Common myeloid progenitor, CD34-positive (primary cell): ENCODE data around the gene GPR107.

Source experiments
- CTCF ChIA-PET: fragments of 350-600 bp; sonication (Branson Sonifier 250); formaldehyde crosslinking; loops from one replicate; lab custom pipeline; 2021; ENCODE audit warnings: antibody characterized with exemption; lab: Charles Lee
- POLR2A ChIA-PET: fragments of 350-600 bp; sonication (Branson Sonifier 250); formaldehyde crosslinking; loops from one replicate; lab custom pipeline; 2021; ENCODE audit warnings: antibody characterized with exemption; lab: Charles Lee
- DNase-seq, 3 donors: peaks; one replicate each; pipeline versions ENCODE4 v3.0.0 to v3.0.0-alpha.2; 2013
- H3K27ac ChIP-seq, 2 experiments: 1 replicate in 1 of 2; 2 replicates in 1 of 2; pipeline ENCODE4 v1.7.0; 2013; ENCODE audit warnings: inconsistent platforms in 2 of 2, low read length in 2 of 2, mild to moderate bottlenecking in 2 of 2, low read depth in 1 of 2, moderate library complexity in 1 of 2; ENCODE audit not compliant: severe bottlenecking in 2 of 2, insufficient read depth in 1 of 2, poor library complexity in 1 of 2
- H3K27me3 ChIP-seq, 5 experiments: replicated peaks in 2 of 5; 1 replicate in 3 of 5; 2 replicates in 2 of 5; pipeline versions ENCODE4 v1.6.1 to v1.7.0; 2013; ENCODE audit warnings: low read length in 4 of 5, mild to moderate bottlenecking in 2 of 5, moderate library complexity in 2 of 5, inconsistent platforms in 1 of 5; ENCODE audit not compliant: insufficient read depth in 5 of 5, control insufficient read depth in 4 of 5
- H3K36me3 ChIP-seq, 4 experiments: 1 replicate in 2 of 4; 2 replicates in 2 of 4; pipeline versions ENCODE4 v1.6.1 to v1.7.0; 2013; ENCODE audit warnings: low read length in 3 of 4, control low read depth in 1 of 4, mild to moderate bottlenecking in 1 of 4; ENCODE audit not compliant: control insufficient read depth in 4 of 4, insufficient read depth in 4 of 4
- H3K4me1 ChIP-seq, 4 experiments: 1 replicate in 3 of 4; 2 replicates in 1 of 4; pipeline versions ENCODE4 v1.6.1 to v1.7.1; 2013; ENCODE audit warnings: low read length in 3 of 4, mild to moderate bottlenecking in 3 of 4, control low read depth in 1 of 4, inconsistent platforms in 1 of 4, moderate library complexity in 1 of 4; ENCODE audit not compliant: control insufficient read depth in 4 of 4, insufficient read depth in 4 of 4; ENCODE audit errors: control extremely low read depth in 1 of 4
- H3K4me3 ChIP-seq, 7 experiments: 1 replicate in 4 of 7; 2 replicates in 3 of 7; pipeline versions ENCODE4 v1.5.1 to v1.7.0; 2013; ENCODE audit warnings: mild to moderate bottlenecking in 7 of 7, low read length in 6 of 7, moderate library complexity in 6 of 7, inconsistent platforms in 2 of 7, low read depth in 2 of 7, control low read depth in 1 of 7; ENCODE audit not compliant: insufficient read depth in 4 of 7, control insufficient read depth in 1 of 7; ENCODE audit errors: extremely low read depth in 1 of 7
- H3K9me3 ChIP-seq, 5 experiments: 1 replicate in 4 of 5; 2 replicates in 1 of 5; pipeline versions ENCODE4 v1.6.1 to v1.7.1; 2013; ENCODE audit warnings: low read length in 4 of 5, mild to moderate bottlenecking in 2 of 5, inconsistent platforms in 1 of 5, low read depth in 1 of 5, moderate library complexity in 1 of 5; ENCODE audit not compliant: control insufficient read depth in 4 of 5, insufficient read depth in 2 of 5; ENCODE audit errors: control extremely low read depth in 1 of 5
- WGBS: methylation state at CpG from one replicate; pipeline ENCODE4 v1.1.5; 2013; ENCODE audit not compliant: insufficient coverage; 5-methylcytosine and 5-hydroxymethylcytosine counted together

Gene GPR107

DNA sequence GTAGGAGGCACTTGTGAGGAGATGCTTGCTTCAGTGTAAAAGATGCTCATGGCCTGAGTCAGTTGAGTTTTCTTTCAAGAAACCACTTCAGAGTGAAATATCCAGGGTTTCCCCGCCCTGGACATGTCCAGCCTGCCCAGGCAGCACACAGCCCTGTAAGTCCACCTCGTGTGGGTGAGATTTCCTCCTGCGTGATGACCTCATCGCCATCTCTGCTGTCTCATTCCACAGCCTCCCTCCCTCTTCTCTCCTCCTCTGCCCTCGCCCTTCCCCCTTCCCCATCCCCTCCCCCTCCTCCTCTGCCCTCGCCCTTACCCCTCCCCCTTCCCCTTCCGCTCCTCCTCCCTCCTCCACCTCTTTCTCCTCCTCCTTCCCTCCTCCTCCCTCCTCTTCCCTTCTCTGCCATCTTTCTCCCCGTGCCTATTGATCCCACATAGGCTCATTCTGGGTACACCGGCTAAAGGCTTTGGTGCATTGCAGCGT is 84.5 kb downstream of the GPR107 start:
- peaks cover 0 to 14% (median 0%) of the 10 kb centered on the region in 5 experiments for H3K27me3 ChIP-seq
- POLR2A ChIA-PET, result interaction anchor here (0.7 kb wide), 1 partner anchor 30 kb away, joined by 3 read pairs; no protein-coding TSS in a partner anchor
- no peaks in the 10 kb centered on the region for H3K9me3 ChIP-seq
- no peak overlapping the region for H3K4me3 ChIP-seq
- CTCF ChIA-PET, result interaction anchor here (1.9 kb wide), 1 partner anchor 23 kb away, joined by 4 read pairs; no protein-coding TSS in a partner anchor
- peaks cover 12 to 26% (median 16%) of the 10 kb centered on the region in 4 experiments for H3K36me3 ChIP-seq
- WGBS, result 87% methylated on average over 8 of the region's 10 CpGs
- H3K4me1 ChIP-seq, result peaks cover 10 to 34% (median 15%) of the 10 kb centered on the region in 4 experiments
- no peak for DNase-seq
- H3K27ac ChIP-seq, result no peak overlapping the region

DNA sequence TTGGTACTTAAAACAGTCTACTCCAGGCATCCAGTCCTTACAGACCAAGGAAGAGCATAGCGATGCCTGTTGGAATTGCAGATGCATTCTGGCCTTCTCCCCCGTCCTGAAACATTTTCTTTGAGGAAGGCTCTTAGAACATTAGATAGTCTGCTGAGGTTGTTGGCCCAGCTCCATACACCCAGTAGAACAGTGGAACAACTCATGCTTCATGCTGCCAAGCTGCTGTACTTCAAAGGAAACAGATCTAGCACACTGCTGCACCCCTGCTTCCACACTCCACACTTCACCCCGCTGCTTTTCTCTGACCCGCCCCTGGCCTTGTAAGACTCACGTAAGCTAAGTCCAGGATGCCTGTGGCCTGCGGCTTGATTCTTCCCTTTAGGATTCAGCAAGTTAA is 85.1 kb downstream of the GPR107 start:
- Histone ChIP-seq H3K36me3 (peaks cover 10 to 21% (median 14%) of the 10 kb centered on the region in 4 experiments), H3K9me3 (no peaks in the 10 kb centered on the region), H3K27me3 (peaks cover 0 to 20% (median 3%) of the 10 kb centered on the region in 5 experiments), H3K4me1 (peaks cover 12 to 40% (median 19%) of the 10 kb centered on the region in 4 experiments), H3K4me3 (no peak overlapping the region), H3K27ac (no peak overlapping the region)
- 94% methylated on average over 2 of the region's 6 CpGs for WGBS
- DNase-seq, result no peak
- ChIA-PET POLR2A (interaction anchor here (0.7 kb wide), 1 partner anchor 29 kb away, joined by 3 read pairs; no protein-coding TSS in a partner anchor), CTCF (interaction anchor here (1.9 kb wide), 1 partner anchor 24 kb away, joined by 4 read pairs; no protein-coding TSS in a partner anchor)

DNA sequence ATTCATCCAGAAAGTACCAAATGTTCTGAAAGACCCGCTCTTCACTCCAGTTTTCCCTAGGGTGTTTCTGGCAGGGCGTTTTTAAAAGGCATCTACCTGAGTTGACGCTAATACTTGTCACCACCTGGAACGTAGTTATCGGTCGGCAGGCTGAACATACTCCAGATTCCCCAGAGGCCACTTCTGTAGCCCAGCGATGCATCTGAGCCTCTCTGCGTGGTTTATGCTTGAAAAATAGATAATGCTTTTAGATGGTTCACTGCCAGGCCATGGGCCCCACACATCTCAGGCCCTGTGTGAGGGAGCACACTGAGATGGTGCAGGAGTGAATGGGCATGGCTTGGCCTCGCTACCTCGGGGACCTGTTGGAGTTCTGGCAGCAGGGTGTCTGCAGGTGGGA is 85.5 kb downstream of the GPR107 start:
- no peak overlapping the region for H3K4me3 ChIP-seq
- no peak for DNase-seq
- ChIA-PET CTCF (interaction anchor here (0.8 to 1.9 kb wide), 3 partner anchors 11 to 25 kb away, joined by 3 to 4 read pairs (median 3); no protein-coding TSS in a partner anchor), POLR2A (no interaction called here)
- WGBS, result 96% methylated on average over 10 of the region's 10 CpGs
- H3K9me3 ChIP-seq, result no peaks in the 10 kb centered on the region
- no peak overlapping the region for H3K27ac ChIP-seq
- H3K27me3 ChIP-seq, result peaks cover 0 to 24% (median 3%) of the 10 kb centered on the region in 5 experiments
- peaks cover 5 to 21% (median 14%) of the 10 kb centered on the region in 4 experiments for H3K36me3 ChIP-seq
- peaks cover 12 to 44% (median 23%) of the 10 kb centered on the region in 4 experiments for H3K4me1 ChIP-seq

DNA sequence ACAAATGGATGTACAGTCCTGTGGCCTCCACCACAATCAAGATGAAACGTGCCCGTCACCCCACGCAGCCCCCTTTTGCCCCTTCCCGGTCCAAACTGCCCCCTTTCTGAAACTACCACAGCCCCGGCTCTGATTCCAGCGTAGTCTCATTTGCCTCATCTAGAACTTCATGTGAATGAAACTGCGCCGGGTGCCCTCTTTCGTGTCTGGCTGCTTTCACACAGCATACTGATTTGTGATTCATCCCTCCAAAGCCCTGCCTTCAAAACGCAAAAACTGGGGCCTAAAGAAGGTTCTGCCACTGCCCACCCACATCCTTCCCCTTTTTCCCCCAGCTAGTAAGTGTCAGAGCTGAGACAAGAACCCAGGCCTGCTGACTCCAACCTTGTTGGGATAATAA is 87.0 kb downstream of the GPR107 start:
- no peaks in the 10 kb centered on the region for H3K9me3 ChIP-seq
- peaks cover 12 to 44% (median 23%) of the 10 kb centered on the region in 4 experiments for H3K4me1 ChIP-seq
- H3K27ac ChIP-seq, result no peak overlapping the region
- ChIA-PET POLR2A (no interaction called here), CTCF (interaction anchor here (0.7 to 1.5 kb wide), 3 partner anchors 20 to 33 kb away, joined by 3 to 5 read pairs (median 3); no protein-coding TSS in a partner anchor)
- peaks cover 0 to 13% (median 5%) of the 10 kb centered on the region in 4 experiments for H3K36me3 ChIP-seq
- WGBS, result 24% methylated on average over 8 of the region's 10 CpGs
- peak overlapping the region in 2 of 7 experiments; percentile 6 to 27 for H3K4me3 ChIP-seq
- H3K27me3 ChIP-seq, result peaks cover 0 to 32% (median 3%) of the 10 kb centered on the region in 5 experiments
- peak; percentile 61 to 92 (median 90) for DNase-seq

DNA sequence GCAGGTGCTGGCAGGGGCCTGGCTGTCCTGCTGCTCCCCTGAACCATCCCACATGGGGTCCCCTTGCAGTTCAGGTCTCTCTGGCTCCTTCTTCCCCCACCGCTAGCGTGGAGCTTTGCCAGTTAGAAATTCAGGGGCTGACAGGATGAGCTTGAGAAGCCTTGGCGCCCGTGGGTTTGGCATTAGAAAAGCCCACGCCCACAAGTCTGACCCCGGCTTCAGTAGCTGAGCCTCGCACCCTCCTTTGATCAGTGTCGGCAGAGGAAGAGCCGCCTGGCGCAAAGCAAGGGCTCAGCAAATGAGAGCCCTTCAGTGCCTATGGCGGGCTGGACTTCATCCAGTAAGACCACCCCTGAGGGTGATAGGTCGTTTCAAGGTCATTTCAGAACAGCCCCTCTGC is 88.3 kb downstream of the GPR107 start:
- Histone ChIP-seq H3K27ac (no peak overlapping the region), H3K9me3 (no peaks in the 10 kb centered on the region), H3K4me1 (peaks cover 6 to 44% (median 23%) of the 10 kb centered on the region in 4 experiments), H3K27me3 (peaks cover 0 to 34% (median 3%) of the 10 kb centered on the region in 5 experiments), H3K36me3 (peaks cover 0 to 2% (median under 1%) of the 10 kb centered on the region in 4 experiments), H3K4me3 (no peak overlapping the region)
- WGBS, result 87% methylated on average over 11 of the region's 12 CpGs
- peak in 2 of 3 donors; percentile 23 to 36 for DNase-seq
- ChIA-PET CTCF (interaction anchor here (0.6 kb wide), 1 partner anchor 32 kb away, joined by 3 read pairs; no protein-coding TSS in a partner anchor), POLR2A (interaction anchor here (0.6 kb wide), 1 partner anchor 25 kb away, joined by 3 read pairs; no protein-coding TSS in a partner anchor)

DNA sequence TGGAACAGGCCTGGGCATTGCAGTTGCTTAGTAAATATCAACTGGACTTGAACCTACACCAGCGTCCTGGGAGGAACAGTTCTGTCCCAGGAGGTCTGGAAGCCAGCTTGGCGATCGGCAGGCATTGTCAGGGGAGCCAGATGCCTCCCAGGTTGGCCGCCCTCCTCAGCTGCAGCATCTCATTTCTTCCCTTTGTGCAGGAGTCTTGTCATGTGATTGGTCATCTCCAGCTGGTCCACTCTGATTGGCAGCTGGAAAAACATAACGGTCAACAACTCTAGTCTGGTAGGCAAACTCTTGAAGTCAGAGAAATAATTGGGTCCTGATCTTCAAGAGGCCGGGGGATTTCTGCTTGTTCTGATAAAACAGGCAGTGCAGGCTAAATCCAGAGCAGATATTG is 88.9 kb downstream of the GPR107 start:
- Histone ChIP-seq H3K27ac (no peak overlapping the region), H3K4me1 (peaks cover 6 to 44% (median 23%) of the 10 kb centered on the region in 4 experiments), H3K36me3 (no peaks in the 10 kb centered on the region), H3K27me3 (peaks cover 0 to 36% (median 3%) of the 10 kb centered on the region in 5 experiments), H3K4me3 (no peak overlapping the region), H3K9me3 (no peaks in the 10 kb centered on the region)
- no peak for DNase-seq
- CTCF ChIA-PET, result interaction anchor here (0.6 kb wide), 1 partner anchor 31 kb away, joined by 3 read pairs; no protein-coding TSS in a partner anchor
- POLR2A ChIA-PET, result interaction anchor here (0.6 kb wide), 1 partner anchor 24 kb away, joined by 3 read pairs; no protein-coding TSS in a partner anchor
- 95% methylated on average over 6 of the region's 6 CpGs for whole genome bisulfite sequencing
